SU-DHL-6 (cell line): ENCODE data around the gene PARP1.
"Not testable (repeated sequence)": the region's sequence is repeated elsewhere in the genome, so short reads cannot be mapped to it uniquely, and the experiment has no call there.

Source experiments
- H2AFZ ChIP-seq: fragments of 200-600 bp; sonication (generic); 2 replicates; pipeline ENCODE4 v1.6.1; 2014; ENCODE audit warnings: low read depth, mild to moderate bottlenecking, moderate library complexity, mixed read lengths, antibody characterized with exemption, low read length; ENCODE audit not compliant: severe bottlenecking
- H3F3A ChIP-seq: fragments of 200-600 bp; shearing (Covaris generic); 2 replicates; pipeline ENCODE4 v1.6.0; 2016; ENCODE audit warnings: antibody characterized with exemption, mild to moderate bottlenecking; ENCODE audit not compliant: insufficient read depth
- H3K27ac ChIP-seq: fragments of 200-600 bp; sonication (generic); 2 replicates; pipeline ENCODE4 v1.5.1; 2016; ENCODE audit warnings: low read depth, mild to moderate bottlenecking, low read length, moderate library complexity, mixed read lengths
- H3K27me3 ChIP-seq: fragments of 200-600 bp; sonication (generic), shearing (Covaris generic); 2 replicates; pipeline ENCODE4 v1.6.0; 2014; ENCODE audit warnings: mild to moderate bottlenecking, low read length
- H3K36me3 ChIP-seq: fragments of 200-600 bp; sonication (generic); 2 replicates; pipeline ENCODE4 v1.6.1; 2014; ENCODE audit warnings: mild to moderate bottlenecking, low read length, mixed read lengths
- H3K4me2 ChIP-seq: fragments of 300-600, 200-600 bp; shearing (Covaris generic), sonication (generic); 2 replicates; pipeline ENCODE4 v1.6.0; 2014; ENCODE audit warnings: low read length, low read depth, mild to moderate bottlenecking; ENCODE audit not compliant: poor library complexity, severe bottlenecking
- H3K4me3 ChIP-seq: fragments of 200-600 bp; sonication (generic); 2 replicates; pipeline ENCODE4 v1.5.1; 2014; ENCODE audit warnings: antibody characterized with exemption, low read length, mild to moderate bottlenecking, mixed read lengths; ENCODE audit not compliant: insufficient read depth, poor library complexity, severe bottlenecking
- H3K79me2 ChIP-seq: fragments of 200-600 bp; sonication (generic); 2 replicates; pipeline ENCODE4 v1.6.1; 2014; ENCODE audit warnings: mild to moderate bottlenecking, low read length, moderate library complexity; ENCODE audit not compliant: insufficient read depth
- H3K9ac ChIP-seq: fragments of 200-600 bp; sonication (generic); 2 replicates; pipeline ENCODE4 v1.7.0; 2014; ENCODE audit warnings: mild to moderate bottlenecking, low read length
- H3K9me2 ChIP-seq: fragments of 200-600 bp; sonication (generic); replicated peaks from 2 replicates; pipeline ENCODE4 v1.6.1; 2014; ENCODE audit warnings: low read length; ENCODE audit not compliant: insufficient read depth
- H3K9me3 ChIP-seq: fragments of 200-600 bp; sonication (generic); 2 replicates; pipeline ENCODE4 v1.6.1; 2014; ENCODE audit warnings: low read length, mixed read lengths; ENCODE audit not compliant: insufficient read depth
- H4K20me1 ChIP-seq: fragments of 200-600 bp; sonication (generic); 2 replicates; pipeline ENCODE4 v1.6.1; 2014; ENCODE audit warnings: low read depth, mild to moderate bottlenecking, antibody characterized with exemption, low read length, moderate library complexity, mixed read lengths
- EZH2phosphoT487 ChIP-seq: fragments of 200-600 bp; sonication (generic), shearing (Covaris generic); conservative IDR thresholded peaks from 2 replicates; pipeline ENCODE4 v1.6.1; 2018; ENCODE audit warnings: mild to moderate bottlenecking, antibody characterized with exemption, low read length, moderate library complexity, mixed read lengths
- TF ChIP-seq, protein P1 (sequence below): fragments of 200-600 bp; sonication (generic); IDR thresholded peaks from one replicate; pipeline ENCODE4 v1.5.1; 2017; ENCODE audit warnings: antibody characterized with exemption, mild to moderate bottlenecking, low read length, moderate library complexity; ENCODE audit not compliant: insufficient read depth, poor library complexity, severe bottlenecking

PARP1 gene

DNA sequence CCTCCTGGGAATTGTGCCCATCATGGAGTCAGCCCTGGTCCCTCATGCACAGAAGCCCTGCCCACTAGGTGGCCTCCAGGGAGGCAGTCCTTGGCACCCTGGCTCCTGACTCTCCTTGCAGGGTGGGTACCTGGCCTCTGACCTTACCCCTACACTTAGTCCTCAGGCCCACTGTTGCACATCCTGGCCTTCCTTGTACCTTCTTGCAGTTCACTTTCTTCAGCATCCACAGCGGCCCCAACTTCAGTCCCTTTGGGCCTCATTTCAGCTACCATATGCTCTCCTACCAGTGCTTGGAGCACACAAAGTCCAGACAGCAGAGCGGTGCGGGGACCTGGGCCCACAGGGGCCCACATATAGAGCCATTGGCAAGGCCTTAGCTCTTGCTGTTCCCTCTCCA, 19.2 kb upstream of the PARP1 start:
- no peak overlapping the region for H3K9ac ChIP-seq
- no peaks in the 10 kb centered on the region for H3K79me2 ChIP-seq
- no peaks in the 10 kb centered on the region for H3K9me3 ChIP-seq
- no peaks in the 10 kb centered on the region for H3K9me2 ChIP-seq
- H3F3A ChIP-seq: no peaks in the 10 kb centered on the region
- H3K4me2 ChIP-seq: no peak overlapping the region
- no peaks in the 10 kb centered on the region for H4K20me1 ChIP-seq
- no peak for TF ChIP-seq EZH2phosphoT487
- TF ChIP-seq, protein P1, sequence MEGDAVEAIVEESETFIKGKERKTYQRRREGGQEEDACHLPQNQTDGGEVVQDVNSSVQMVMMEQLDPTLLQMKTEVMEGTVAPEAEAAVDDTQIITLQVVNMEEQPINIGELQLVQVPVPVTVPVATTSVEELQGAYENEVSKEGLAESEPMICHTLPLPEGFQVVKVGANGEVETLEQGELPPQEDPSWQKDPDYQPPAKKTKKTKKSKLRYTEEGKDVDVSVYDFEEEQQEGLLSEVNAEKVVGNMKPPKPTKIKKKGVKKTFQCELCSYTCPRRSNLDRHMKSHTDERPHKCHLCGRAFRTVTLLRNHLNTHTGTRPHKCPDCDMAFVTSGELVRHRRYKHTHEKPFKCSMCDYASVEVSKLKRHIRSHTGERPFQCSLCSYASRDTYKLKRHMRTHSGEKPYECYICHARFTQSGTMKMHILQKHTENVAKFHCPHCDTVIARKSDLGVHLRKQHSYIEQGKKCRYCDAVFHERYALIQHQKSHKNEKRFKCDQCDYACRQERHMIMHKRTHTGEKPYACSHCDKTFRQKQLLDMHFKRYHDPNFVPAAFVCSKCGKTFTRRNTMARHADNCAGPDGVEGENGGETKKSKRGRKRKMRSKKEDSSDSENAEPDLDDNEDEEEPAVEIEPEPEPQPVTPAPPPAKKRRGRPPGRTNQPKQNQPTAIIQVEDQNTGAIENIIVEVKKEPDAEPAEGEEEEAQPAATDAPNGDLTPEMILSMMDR: no peak
- no peaks in the 10 kb centered on the region for H3K27me3 ChIP-seq
- no peaks in the 10 kb centered on the region for H3K36me3 ChIP-seq
- no peak overlapping the region for H2AFZ ChIP-seq
- H3K4me3 ChIP-seq: no peak overlapping the region
- no peak overlapping the region for H3K27ac ChIP-seq

DNA sequence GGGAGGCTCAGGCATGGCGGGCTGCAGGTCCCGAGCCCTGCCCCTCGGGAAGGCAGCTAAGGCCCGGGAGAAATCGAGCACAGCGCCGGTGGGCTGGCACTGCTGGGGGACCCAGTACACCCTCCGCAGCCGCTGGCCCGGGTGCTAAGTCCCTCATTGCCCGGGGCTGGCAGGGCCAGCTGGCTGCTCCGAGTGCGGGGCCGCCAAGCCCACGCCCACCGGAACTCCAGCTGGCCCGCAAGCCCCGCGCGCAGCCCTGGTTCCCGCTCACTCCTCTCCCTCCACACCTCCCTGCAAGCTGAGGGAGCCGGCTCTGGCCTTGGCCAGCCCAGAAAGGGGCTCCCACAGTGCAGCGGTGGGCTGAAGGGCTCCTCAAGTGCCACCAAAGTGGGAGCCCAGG, 18.5 kb upstream of the PARP1 start:
- H4K20me1 ChIP-seq, H3K79me2 ChIP-seq, H3K4me3 ChIP-seq, H3K27me3 ChIP-seq, H3K4me2 ChIP-seq, H2AFZ ChIP-seq, H3K27ac ChIP-seq, H3F3A ChIP-seq, H3K9ac ChIP-seq, H3K36me3 ChIP-seq, H3K9me2 ChIP-seq, H3K9me3 ChIP-seq: not testable (repeated sequence)

DNA sequence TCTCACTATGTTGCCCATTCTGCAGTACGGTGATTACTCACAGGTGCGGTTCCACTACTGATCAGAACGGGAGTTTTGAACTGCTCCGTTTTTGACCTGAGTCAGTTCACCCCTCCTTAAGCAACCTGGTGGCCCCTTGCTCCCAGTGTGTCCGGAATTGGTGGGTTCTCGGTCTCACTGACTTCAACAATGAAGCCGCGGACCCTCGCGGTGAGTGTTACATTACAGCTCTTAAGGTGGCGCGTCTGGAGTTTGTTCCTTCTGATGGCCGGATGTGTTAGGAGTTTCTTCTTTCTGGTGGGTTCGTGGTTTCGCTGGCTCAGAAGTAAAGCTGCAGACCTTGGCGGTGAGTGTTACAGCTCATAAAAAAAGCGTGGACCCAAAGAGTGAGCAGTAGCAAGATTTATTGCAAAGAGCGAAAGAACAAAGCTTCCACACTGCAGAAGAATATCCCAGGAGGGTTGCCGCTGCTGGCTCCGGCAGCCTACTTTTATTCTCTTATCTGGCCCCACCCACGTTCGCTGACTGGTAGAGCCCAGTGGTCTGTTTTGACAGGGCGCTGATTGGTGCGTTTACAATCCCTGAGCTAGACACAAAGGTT, 17.6 kb upstream of the PARP1 start:
- H3F3A ChIP-seq: no peaks in the 10 kb centered on the region

DNA sequence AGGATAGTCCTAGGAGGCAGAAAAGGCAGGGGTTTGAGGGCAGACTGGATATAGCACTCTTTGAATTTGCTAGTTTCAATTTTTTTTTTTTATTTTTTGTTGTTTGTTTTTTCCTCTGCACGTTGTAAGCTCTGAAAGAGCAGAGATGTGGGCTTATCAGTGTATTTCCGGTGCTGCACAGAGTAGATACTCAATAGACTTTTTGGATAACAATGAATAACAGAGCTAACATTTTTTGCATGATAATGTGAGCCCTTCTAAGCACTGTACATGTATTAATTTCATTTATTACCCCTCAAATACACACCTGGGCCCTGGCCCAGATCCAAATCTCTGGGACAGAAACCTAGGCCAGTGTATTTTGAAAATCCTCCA, 17.1 kb upstream of the PARP1 start:
- TF ChIP-seq EZH2phosphoT487: no peak
- TF ChIP-seq, protein P1: no peak
- no peak overlapping the region for H3K27ac ChIP-seq
- H4K20me1 ChIP-seq: no peaks in the 10 kb centered on the region
- no peaks in the 10 kb centered on the region for H3K9me2 ChIP-seq
- H3K9me3 ChIP-seq: no peaks in the 10 kb centered on the region
- no peaks in the 10 kb centered on the region for H3K79me2 ChIP-seq
- no peaks in the 10 kb centered on the region for H3K27me3 ChIP-seq
- H3K9ac ChIP-seq: no peak overlapping the region
- no peaks in the 10 kb centered on the region for H3F3A ChIP-seq
- H2AFZ ChIP-seq: no peak overlapping the region
- no peak overlapping the region for H3K4me3 ChIP-seq
- no peaks in the 10 kb centered on the region for H3K36me3 ChIP-seq
- peak overlapping the region; percentile 5 for H3K4me2 ChIP-seq

More for the DNA sequence above, 17.6 kb upstream of the PARP1 start:
- Histone ChIP-seq H3K9ac (no peak overlapping the region), H3K9me3 (no peaks in the 10 kb centered on the region), H2AFZ (no peak overlapping the region), H3K4me2 (peak overlapping the region; percentile 5), H3K27ac (no peak overlapping the region), H4K20me1 (no peaks in the 10 kb centered on the region), H3K79me2 (no peaks in the 10 kb centered on the region), H3K9me2 (no peaks in the 10 kb centered on the region), H3K36me3 (no peaks in the 10 kb centered on the region), H3K27me3 (no peaks in the 10 kb centered on the region), H3K4me3 (no peak overlapping the region)
- no peak for TF ChIP-seq EZH2phosphoT487
- TF ChIP-seq, protein P1: no peak
